ENCODE measurements around the gene NFIX. TPM values are rescaled to one million over a fixed set of nuclear protein-coding genes. Genes with fewer than 3 reads are reported as not detected.

NFIX gene
- total RNA-seq, 3 donors from 2014 or later (not counting 1 experiment from before 2014, with no cell fraction given) = 0.61 to 2.1 (median 1.3) TPM

- intact Hi-C loops (cut with micrococcal nuclease) = loop anchor here (2.0 kb wide), 1 partner anchor 47 kb away; no protein-coding TSS in a partner anchor
- H3K9me3 ChIP-seq (ENCODE audit: control insufficient read depth, insufficient read depth, low read length) = no peaks in the 10 kb centered on the region
- peaks cover 23% of the 10 kb centered on the region for H3K27me3 ChIP-seq (ENCODE audit: control insufficient read depth, insufficient read depth, low read length)
- ATAC-seq (no peak), DNase-seq (no peak)
- H3K4me3 ChIP-seq (ENCODE audit: low read length) = no peak overlapping the region
- no peak overlapping the region for H3K4me3 Mint-ChIP-seq
- no peaks in the 10 kb centered on the region for H3K9me3 Mint-ChIP-seq
- no peaks in the 10 kb centered on the region for H3K36me3 ChIP-seq (ENCODE audit: control insufficient read depth, insufficient read depth, low read length)
- peaks cover 12 to 34% of the 10 kb centered on the region in 2 donors for H3K27me3 Mint-ChIP-seq (ENCODE audit: low read depth in 2 of 2)
- H3K4me1 ChIP-seq (ENCODE audit: control insufficient read depth, insufficient read depth, low read length) = no peaks in the 10 kb centered on the region
- no peaks in the 10 kb centered on the region for H3K36me3 Mint-ChIP-seq
- no peak overlapping the region for H3K27ac Mint-ChIP-seq
- no peaks in the 10 kb centered on the region for H3K4me1 Mint-ChIP-seq
- TF ChIP-seq CTCF (IDR thresholded peaks at IDR 0.05) = no peak
- no peak overlapping the region for H3K27ac ChIP-seq (ENCODE audit: low read length)
- WGBS (ENCODE audit: insufficient coverage) = 87% methylated on average over 12 of the region's 12 CpGs
Observed at GRCh38 chr19:13005861-13006370, 10.6 kb downstream of the NFIX start.

- no peak overlapping the region for H3K4me3 ChIP-seq (ENCODE audit: low read length)
- H3K27me3 ChIP-seq (ENCODE audit: control insufficient read depth, insufficient read depth, low read length) = peaks cover 31% of the 10 kb centered on the region
- no peak for TF ChIP-seq CTCF (IDR thresholded peaks at IDR 0.05)
- intact Hi-C loops (cut with micrococcal nuclease) = loop anchor here (2.0 kb wide), 1 partner anchor 46 kb away; no protein-coding TSS in a partner anchor
- no peaks in the 10 kb centered on the region for H3K36me3 Mint-ChIP-seq
- H3K9me3 ChIP-seq (ENCODE audit: control insufficient read depth, insufficient read depth, low read length) = no peaks in the 10 kb centered on the region
- no peaks in the 10 kb centered on the region for H3K36me3 ChIP-seq (ENCODE audit: control insufficient read depth, insufficient read depth, low read length)
- peaks cover 3% of the 10 kb centered on the region for H3K4me1 ChIP-seq (ENCODE audit: control insufficient read depth, insufficient read depth, low read length)
- H3K27me3 Mint-ChIP-seq (ENCODE audit: low read depth in 2 of 2) = peaks cover 12 to 42% of the 10 kb centered on the region in 2 donors
- no peak for DNase-seq
- no peaks in the 10 kb centered on the region for H3K9me3 Mint-ChIP-seq
- H3K27ac Mint-ChIP-seq = no peak overlapping the region
- no peak overlapping the region for H3K4me3 Mint-ChIP-seq
- no peak for ATAC-seq
- no peak overlapping the region for H3K27ac ChIP-seq (ENCODE audit: low read length)
- H3K4me1 Mint-ChIP-seq = no peaks in the 10 kb centered on the region
- 86% methylated on average over 25 of the region's 28 CpGs for WGBS (ENCODE audit: insufficient coverage)
Observed at GRCh38 chr19:13006431-13007281, 11.4 kb downstream of the NFIX start.

- no peaks in the 10 kb centered on the region for H3K36me3 ChIP-seq (ENCODE audit: control insufficient read depth, insufficient read depth, low read length)
- WGBS (ENCODE audit: insufficient coverage) = 88% methylated on average over 17 of the region's 17 CpGs
- intact Hi-C loops (cut with micrococcal nuclease) = loop anchor here (2.0 kb wide), 1 partner anchor 45 kb away; no protein-coding TSS in a partner anchor
- Mint-ChIP-seq H3K4me1 (peaks cover 0 to 2% of the 10 kb centered on the region in 2 donors), H3K36me3 (no peaks in the 10 kb centered on the region), H3K4me3 (no peak overlapping the region), H3K27me3 (ENCODE audit: low read depth in 2 of 2) (peaks cover 12 to 45% of the 10 kb centered on the region in 2 donors), H3K9me3 (no peaks in the 10 kb centered on the region), H3K27ac (no peak overlapping the region)
- peaks cover 12% of the 10 kb centered on the region for H3K4me1 ChIP-seq (ENCODE audit: control insufficient read depth, insufficient read depth, low read length)
- TF ChIP-seq CTCF (IDR thresholded peaks at IDR 0.05) = no peak
- no peaks in the 10 kb centered on the region for H3K9me3 ChIP-seq (ENCODE audit: control insufficient read depth, insufficient read depth, low read length)
- H3K27me3 ChIP-seq (ENCODE audit: control insufficient read depth, insufficient read depth, low read length) = peaks cover 39% of the 10 kb centered on the region
- H3K27ac ChIP-seq (ENCODE audit: low read length) = no peak overlapping the region
- DNase-seq = no peak
- H3K4me3 ChIP-seq (ENCODE audit: low read length) = no peak overlapping the region
- ATAC-seq = no peak
Observed at GRCh38 chr19:13007292-13008045, 12.2 kb downstream of the NFIX start.

Data from natural killer cell (primary cell).